Osteoblast (primary cell): Measurements from ENCODE around the gene HELB. TPM values are rescaled to one million over a fixed set of nuclear protein-coding genes. Genes with fewer than 3 reads are reported as not detected.

Source experiments
- DNase-seq: peaks from one replicate; pipeline ENCODE4 v3.0.0; 2011; ENCODE audit warnings: low spot score, mixed read lengths; ENCODE audit not compliant: insufficient read length; ENCODE audit errors: missing footprints
- H2AFZ ChIP-seq: 2 replicates; pipeline ENCODE4 v1.6.0; 2011; ENCODE audit warnings: mild to moderate bottlenecking, low read length
- H3K27ac ChIP-seq: 2 replicates; pipeline ENCODE4 v1.5.1; 2011; ENCODE audit warnings: mild to moderate bottlenecking, low read depth, low read length, moderate library complexity
- H3K27me3 ChIP-seq: 2 replicates; pipeline ENCODE4 v1.6.0; 2012; ENCODE audit warnings: mild to moderate bottlenecking, control low read depth, inconsistent platforms, low read length, moderate library complexity; ENCODE audit not compliant: insufficient read depth
- H3K36me3 ChIP-seq: 2 replicates; pipeline ENCODE4 v1.5.1; 2011; ENCODE audit warnings: mild to moderate bottlenecking, low read length, control low read depth, moderate library complexity; ENCODE audit not compliant: insufficient read depth
- H3K4me1 ChIP-seq: 2 replicates; pipeline ENCODE4 v1.5.1; 2011; ENCODE audit warnings: mild to moderate bottlenecking, low read length, control low read depth, moderate library complexity; ENCODE audit not compliant: insufficient read depth
- H3K4me2 ChIP-seq: 2 replicates; pipeline ENCODE4 v1.6.0; 2011; ENCODE audit warnings: mild to moderate bottlenecking, low read length; ENCODE audit not compliant: insufficient read depth
- H3K4me3 ChIP-seq: fragments of 200-600 bp; sonication (generic); 3 replicates; pipeline ENCODE4 v1.5.1; 2012; ENCODE audit warnings: mild to moderate bottlenecking, low read length, inconsistent platforms; ENCODE audit not compliant: insufficient read depth
- H3K79me2 ChIP-seq: 2 replicates; pipeline ENCODE4 v1.6.0; 2012; ENCODE audit warnings: mild to moderate bottlenecking, low read length, control low read depth, inconsistent platforms; ENCODE audit not compliant: insufficient read depth
- H3K9me3 ChIP-seq: 2 replicates; pipeline ENCODE4 v1.5.1; 2011; ENCODE audit warnings: low read depth, low read length, control low read depth
- H4K20me1 ChIP-seq: 2 replicates; pipeline ENCODE4 v1.6.0; 2012; ENCODE audit warnings: mild to moderate bottlenecking, low read length, control low read depth; ENCODE audit not compliant: insufficient read depth
- total RNA-seq: library from RNA; depleted of rRNA; stranded (reverse); fragments of >200 nt; gene quantifications from 2 replicates; pipeline ENCODE4 v1.2.3, GENCODE V29; 2012
- TF ChIP-seq, protein P1 (sequence below): IDR thresholded peaks from 2 replicates; pipeline ENCODE4 v1.5.1; 2011; ENCODE audit warnings: mild to moderate bottlenecking, low read depth, low read length, moderate library complexity; ENCODE audit errors: extremely low read depth

Gene HELB
- total RNA-seq, 1 donor, result 2.2 TPM

DNA sequence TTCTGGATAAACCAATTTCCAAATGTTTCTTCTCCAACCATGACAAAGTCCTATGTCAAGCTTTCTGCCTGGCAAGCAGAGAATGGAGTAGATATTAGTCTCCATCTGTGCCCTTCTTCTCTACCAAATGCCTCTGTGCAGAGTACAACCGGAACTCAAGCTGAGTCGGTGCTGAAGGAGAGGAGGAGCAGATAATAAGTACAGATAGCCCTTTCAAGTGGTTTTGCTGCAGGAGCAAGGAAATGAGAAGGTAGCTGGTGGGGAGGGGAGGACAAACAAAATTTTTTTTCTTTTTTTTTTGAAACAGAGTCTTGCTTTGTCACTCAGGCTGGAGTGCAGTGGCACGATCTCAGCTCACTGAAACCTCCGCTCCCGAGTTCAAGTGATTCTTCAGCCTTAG, 14.2 kb upstream of the HELB start:
- no peak for DNase-seq
- TF ChIP-seq, protein P1, sequence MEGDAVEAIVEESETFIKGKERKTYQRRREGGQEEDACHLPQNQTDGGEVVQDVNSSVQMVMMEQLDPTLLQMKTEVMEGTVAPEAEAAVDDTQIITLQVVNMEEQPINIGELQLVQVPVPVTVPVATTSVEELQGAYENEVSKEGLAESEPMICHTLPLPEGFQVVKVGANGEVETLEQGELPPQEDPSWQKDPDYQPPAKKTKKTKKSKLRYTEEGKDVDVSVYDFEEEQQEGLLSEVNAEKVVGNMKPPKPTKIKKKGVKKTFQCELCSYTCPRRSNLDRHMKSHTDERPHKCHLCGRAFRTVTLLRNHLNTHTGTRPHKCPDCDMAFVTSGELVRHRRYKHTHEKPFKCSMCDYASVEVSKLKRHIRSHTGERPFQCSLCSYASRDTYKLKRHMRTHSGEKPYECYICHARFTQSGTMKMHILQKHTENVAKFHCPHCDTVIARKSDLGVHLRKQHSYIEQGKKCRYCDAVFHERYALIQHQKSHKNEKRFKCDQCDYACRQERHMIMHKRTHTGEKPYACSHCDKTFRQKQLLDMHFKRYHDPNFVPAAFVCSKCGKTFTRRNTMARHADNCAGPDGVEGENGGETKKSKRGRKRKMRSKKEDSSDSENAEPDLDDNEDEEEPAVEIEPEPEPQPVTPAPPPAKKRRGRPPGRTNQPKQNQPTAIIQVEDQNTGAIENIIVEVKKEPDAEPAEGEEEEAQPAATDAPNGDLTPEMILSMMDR, result no peak
- no peaks in the 10 kb centered on the region for H3K4me1 ChIP-seq
- H3K27me3 ChIP-seq, result peaks cover 2% of the 10 kb centered on the region
- no peak overlapping the region for H3K4me2 ChIP-seq
- no peaks in the 10 kb centered on the region for H4K20me1 ChIP-seq
- no peak overlapping the region for H2AFZ ChIP-seq
- H3K27ac ChIP-seq, result no peak overlapping the region
- no peak overlapping the region for H3K4me3 ChIP-seq
- no peaks in the 10 kb centered on the region for H3K9me3 ChIP-seq
- no peaks in the 10 kb centered on the region for H3K79me2 ChIP-seq
- H3K36me3 ChIP-seq, result no peaks in the 10 kb centered on the region

DNA sequence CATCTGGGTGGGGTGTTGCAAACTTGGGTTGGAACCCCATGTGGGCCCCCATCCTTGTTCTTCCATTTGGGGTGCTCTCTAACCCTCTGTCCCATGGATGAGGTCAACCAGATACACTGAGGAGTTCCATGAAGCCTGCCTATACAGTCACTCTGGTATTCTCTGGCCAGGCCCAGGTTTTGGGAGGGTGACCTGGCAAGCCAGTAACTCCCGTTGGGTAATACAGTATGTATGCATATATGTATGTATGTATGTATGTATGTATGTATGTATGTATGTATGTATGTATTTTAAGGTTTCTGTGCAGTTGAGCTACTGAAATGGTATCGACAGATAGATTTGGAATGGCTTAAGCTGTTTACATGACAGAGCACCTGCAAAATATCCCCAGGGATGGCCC, 12.8 kb upstream of the HELB start:
- no peak for DNase-seq
- Histone ChIP-seq H3K79me2 (no peaks in the 10 kb centered on the region), H3K27me3 (peaks cover 5% of the 10 kb centered on the region), H3K4me1 (no peaks in the 10 kb centered on the region), H3K9me3 (no peaks in the 10 kb centered on the region), H3K27ac (no peak overlapping the region), H2AFZ (no peak overlapping the region), H3K4me2 (no peak overlapping the region), H4K20me1 (no peaks in the 10 kb centered on the region), H3K36me3 (no peaks in the 10 kb centered on the region), H3K4me3 (no peak overlapping the region)
- TF ChIP-seq, protein P1, result no peak

DNA sequence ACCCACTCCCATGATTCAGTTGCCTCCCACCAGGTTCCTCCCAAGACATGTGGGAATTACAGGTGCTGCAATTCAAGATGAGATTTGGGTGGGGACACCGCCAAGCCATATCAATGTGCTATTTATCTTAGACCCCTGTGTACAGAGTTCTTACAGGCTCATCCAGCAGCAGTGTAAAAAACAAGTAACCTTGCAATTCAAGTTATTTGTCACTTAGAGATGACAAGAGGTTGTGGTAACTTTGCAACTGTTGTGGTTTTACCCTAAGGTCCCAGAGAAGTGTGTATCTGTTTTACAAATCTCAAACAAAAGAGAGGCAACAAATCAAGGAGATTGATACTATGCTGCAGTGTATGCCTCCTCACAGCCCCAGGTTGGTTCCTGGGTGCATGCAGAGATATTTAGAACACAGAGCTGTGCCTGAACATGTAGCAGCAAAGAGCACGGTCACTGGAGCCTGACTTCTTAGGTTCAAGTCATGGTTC, 11.5 kb upstream of the HELB start:
- Histone ChIP-seq H3K9me3 (no peaks in the 10 kb centered on the region), H3K4me1 (no peaks in the 10 kb centered on the region), H3K4me2 (no peak overlapping the region), H2AFZ (no peak overlapping the region), H3K27ac (no peak overlapping the region), H4K20me1 (no peaks in the 10 kb centered on the region), H3K36me3 (no peaks in the 10 kb centered on the region), H3K79me2 (no peaks in the 10 kb centered on the region), H3K27me3 (peaks cover 5% of the 10 kb centered on the region), H3K4me3 (no peak overlapping the region)
- TF ChIP-seq, protein P1, result no peak
- DNase-seq, result no peak

DNA sequence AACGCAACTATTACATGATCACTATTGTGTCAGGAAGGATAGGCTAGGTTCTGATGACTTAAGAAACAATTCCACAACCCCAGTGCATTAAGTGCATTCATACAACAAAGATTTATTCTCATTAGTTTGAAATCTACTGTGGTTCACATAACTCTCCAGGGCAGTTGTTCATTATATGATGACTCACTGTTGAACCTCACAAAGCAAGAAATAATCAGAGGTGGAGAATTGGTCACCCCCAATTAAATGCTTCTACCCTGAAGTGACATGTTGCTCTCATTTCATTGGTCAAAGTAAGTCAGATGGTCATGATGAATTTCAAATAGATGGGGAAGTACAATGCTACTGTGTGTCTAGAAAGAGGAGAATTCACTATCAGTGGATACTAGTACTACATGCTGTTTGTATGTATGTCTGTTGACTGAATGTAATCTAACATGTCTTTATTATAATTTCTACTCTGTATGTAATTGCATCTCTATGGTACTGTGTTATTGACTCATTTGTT, 6.1 kb upstream of the HELB start:
- no peak for DNase-seq
- Histone ChIP-seq H3K4me1 (no peaks in the 10 kb centered on the region), H3K4me2 (no peak overlapping the region), H3K27me3 (peaks cover 5% of the 10 kb centered on the region), H3K79me2 (no peaks in the 10 kb centered on the region), H2AFZ (no peak overlapping the region), H3K36me3 (no peaks in the 10 kb centered on the region), H3K4me3 (no peak overlapping the region), H3K9me3 (no peaks in the 10 kb centered on the region), H3K27ac (no peak overlapping the region), H4K20me1 (no peaks in the 10 kb centered on the region)
- TF ChIP-seq, protein P1, result no peak
